HEK293 (cell line): ENCODE measurements around the gene SECTM1.

Source experiments
- CTCF ChIA-PET: fragments of 350-600 bp; formaldehyde crosslinking; extraction: SDS; loops from one replicate; lab custom pipeline; 2021; ENCODE audit warnings: antibody characterized with exemption; lab: Yijun Ruan, JAX
- POLR2A ChIA-PET: fragments of 300-600 bp; formaldehyde crosslinking; extraction: SDS; loops from one replicate; lab custom pipeline; 2020; ENCODE audit warnings: antibody characterized with exemption, inconsistent platforms; lab: Yijun Ruan, JAX
- H3K27ac ChIP-seq: fragments of 200-500 bp; sonication (Bioruptor generic); 2 replicates; pipeline ENCODE4 v1.5.1; 2014; ENCODE audit warnings: low read depth, low read length, control low read depth, inconsistent platforms; ENCODE audit errors: extremely low read depth
- H3K36me3 ChIP-seq, 2 experiments: fragments of 200-500 bp in 1 of 2; sonication (Bioruptor generic) in 1 of 2; 1 replicate in 1 of 2; 2 replicates in 1 of 2; pipeline ENCODE4 v1.5.1; 2014 to 2017; ENCODE audit warnings: inconsistent platforms in 2 of 2, low read length in 2 of 2; ENCODE audit not compliant: control insufficient read depth in 2 of 2, insufficient read depth in 1 of 2
- H3K4me1 ChIP-seq: fragments of 200-500 bp; sonication (Bioruptor generic); 2 replicates; pipeline ENCODE4 v1.5.1; 2014; ENCODE audit warnings: mild to moderate bottlenecking, low read length, inconsistent platforms; ENCODE audit not compliant: control insufficient read depth, insufficient read depth
- H3K4me3 ChIP-seq: 2 replicates; pipeline ENCODE4 v1.5.1; 2011; ENCODE audit warnings: low read depth, mild to moderate bottlenecking, control low read depth, low read length, moderate library complexity
- H3K9me3 ChIP-seq: fragments of 200-500 bp; sonication (Bioruptor generic); 2 replicates; pipeline ENCODE4 v1.5.1; 2014; ENCODE audit warnings: low read depth, low read length, inconsistent platforms; ENCODE audit not compliant: control insufficient read depth, insufficient read depth
- GFI1B ChIP-seq: fragments of 450-650 bp; formaldehyde crosslinking; IDR thresholded peaks from 2 replicates; pipeline ENCODE4 v1.5.1; 2016; ENCODE audit warnings: missing biosample characterization, missing genetic modification characterization
- KLF1 ChIP-seq: fragments of 450-650 bp; formaldehyde crosslinking; IDR thresholded peaks from 2 replicates; pipeline ENCODE4 v1.5.1; 2016; ENCODE audit warnings: missing biosample characterization, missing genetic modification characterization
- KLF16 ChIP-seq: fragments of 450-650 bp; formaldehyde crosslinking; IDR thresholded peaks from 2 replicates; pipeline ENCODE4 v1.5.1; 2017; ENCODE audit warnings: missing biosample characterization, missing genetic modification characterization
- PRDM2 ChIP-seq: fragments of 450-650 bp; formaldehyde crosslinking; IDR thresholded peaks from 2 replicates; pipeline ENCODE4 v1.5.1; 2016; ENCODE audit warnings: missing biosample characterization, missing genetic modification characterization, borderline replicate concordance
- SALL2 ChIP-seq: fragments of 450-650 bp; formaldehyde crosslinking; IDR thresholded peaks from 2 replicates; pipeline ENCODE4 v1.5.0; 2017; ENCODE audit warnings: missing biosample characterization, mild to moderate bottlenecking, missing genetic modification characterization, borderline replicate concordance
- SP2 ChIP-seq: fragments of 450-650 bp; formaldehyde crosslinking; IDR thresholded peaks from 2 replicates; pipeline ENCODE4 v1.5.1; 2016; ENCODE audit warnings: missing biosample characterization, missing genetic modification characterization
- SP3 ChIP-seq: fragments of 450-650 bp; formaldehyde crosslinking; IDR thresholded peaks from 2 replicates; pipeline ENCODE4 v1.5.1; 2016; ENCODE audit warnings: missing biosample characterization, missing genetic modification characterization
- ZBTB20 ChIP-seq: fragments of 450-650 bp; formaldehyde crosslinking; IDR thresholded peaks from 2 replicates; pipeline ENCODE4 v1.5.1; 2016; ENCODE audit warnings: missing biosample characterization, missing genetic modification characterization
- ZNF148 ChIP-seq: fragments of 450-650 bp; formaldehyde crosslinking; IDR thresholded peaks from 2 replicates; pipeline ENCODE4 v1.5.0; 2017; ENCODE audit warnings: missing biosample characterization, missing genetic modification characterization, borderline replicate concordance
- ZNF157 ChIP-seq: fragments of 450-650 bp; formaldehyde crosslinking; IDR thresholded peaks from 2 replicates; pipeline ENCODE4 v1.5.1; 2016; ENCODE audit warnings: missing biosample characterization, missing genetic modification characterization
- ZNF248 ChIP-seq: fragments of 450-650 bp; formaldehyde crosslinking; IDR thresholded peaks from 2 replicates; pipeline ENCODE4 v1.5.1; 2017; ENCODE audit warnings: missing biosample characterization, missing genetic modification characterization
- ZNF302 ChIP-seq: fragments of 450-650 bp; formaldehyde crosslinking; IDR thresholded peaks from 2 replicates; pipeline ENCODE4 v1.5.1; 2016; ENCODE audit warnings: missing biosample characterization, missing genetic modification characterization, low read depth
- ZNF518A ChIP-seq: fragments of 450-650 bp; formaldehyde crosslinking; conservative IDR thresholded peaks from 2 replicates; pipeline ENCODE4 v1.5.1; 2016; ENCODE audit warnings: low read depth, missing biosample characterization, missing genetic modification characterization
- ZNF558 ChIP-seq: fragments of 450-650 bp; formaldehyde crosslinking; IDR thresholded peaks from 2 replicates; pipeline ENCODE4 v1.5.1; 2016; ENCODE audit warnings: missing biosample characterization, missing genetic modification characterization
- ZNF561 ChIP-seq: fragments of 450-650 bp; IDR thresholded peaks from 2 replicates; pipeline ENCODE4 v1.5.1; 2018; ENCODE audit warnings: missing biosample characterization, missing genetic modification characterization, borderline replicate concordance
- ZNF670 ChIP-seq: fragments of 450-650 bp; formaldehyde crosslinking; IDR thresholded peaks from 2 replicates; pipeline ENCODE4 v1.5.1; 2016; ENCODE audit warnings: missing biosample characterization, missing genetic modification characterization, low read depth
- ZNF701 ChIP-seq: fragments of 450-650 bp; formaldehyde crosslinking; IDR thresholded peaks from 2 replicates; pipeline ENCODE4 v1.5.1; 2016; ENCODE audit warnings: missing biosample characterization, missing genetic modification characterization
- ZNF785 ChIP-seq: fragments of 450-650 bp; formaldehyde crosslinking; IDR thresholded peaks from 2 replicates; pipeline ENCODE4 v1.5.1; 2016; ENCODE audit warnings: missing biosample characterization, missing genetic modification characterization
- TF ChIP-seq, protein P1 (sequence below): fragments of 450-650 bp; formaldehyde crosslinking; IDR thresholded peaks from 2 replicates; pipeline ENCODE4 v1.5.1; 2016; ENCODE audit warnings: missing biosample characterization, missing genetic modification characterization, borderline replicate concordance

The SECTM1 gene

GRCh38 chr17:82330322-82331239, 3.0 kb downstream of the SECTM1 start:
- H3K36me3 ChIP-seq: no peaks in the 10 kb centered on the region
- ChIA-PET CTCF (interaction anchor here (0.6 to 2.2 kb wide), 6 partner anchors 9 to 164 kb away, joined by 3 to 13 read pairs (median 4); no protein-coding TSS in a partner anchor), POLR2A (interaction anchor here (0.8 to 1.4 kb wide), 3 partner anchors 9 to 47 kb away, joined by 3 to 12 read pairs (median 3); no protein-coding TSS in a partner anchor)
- H3K9me3 ChIP-seq: no peaks in the 10 kb centered on the region
- peak overlapping the region; percentile 19; the same call in 1 of the 2 replicates for H3K27ac ChIP-seq
- peaks cover 21% of the 10 kb centered on the region for H3K4me1 ChIP-seq
- no peak overlapping the region for H3K4me3 ChIP-seq
- no peak for TF ChIP-seq ZNF148 (tag by site-specific recombination)
- no peak for TF ChIP-seq ZNF558
- TF ChIP-seq ZNF518A (tag by site-specific recombination): no peak
- 0 out of 2 replicates have a peak, but pooled peaks have one; percentile 22 for TF ChIP-seq KLF16 (tag by site-specific recombination)
- TF ChIP-seq ZNF701: no peak
- no peak for TF ChIP-seq SP2
- no peak for TF ChIP-seq SALL2 (tag by site-specific recombination)
- TF ChIP-seq PRDM2 (tag by site-specific recombination): no peak
- TF ChIP-seq SP3: no peak
- peak; percentile 68; the same call in 1 of the 2 replicates for TF ChIP-seq ZNF561 (tag by site-specific recombination)
- TF ChIP-seq ZNF302: no peak
- TF ChIP-seq ZNF785: no peak
- no peak for TF ChIP-seq ZNF670 (tag by site-specific recombination)
- no peak for TF ChIP-seq ZNF248 (tag by site-specific recombination)
- TF ChIP-seq ZNF157 (tag by site-specific recombination): no peak
- TF ChIP-seq, protein P1, sequence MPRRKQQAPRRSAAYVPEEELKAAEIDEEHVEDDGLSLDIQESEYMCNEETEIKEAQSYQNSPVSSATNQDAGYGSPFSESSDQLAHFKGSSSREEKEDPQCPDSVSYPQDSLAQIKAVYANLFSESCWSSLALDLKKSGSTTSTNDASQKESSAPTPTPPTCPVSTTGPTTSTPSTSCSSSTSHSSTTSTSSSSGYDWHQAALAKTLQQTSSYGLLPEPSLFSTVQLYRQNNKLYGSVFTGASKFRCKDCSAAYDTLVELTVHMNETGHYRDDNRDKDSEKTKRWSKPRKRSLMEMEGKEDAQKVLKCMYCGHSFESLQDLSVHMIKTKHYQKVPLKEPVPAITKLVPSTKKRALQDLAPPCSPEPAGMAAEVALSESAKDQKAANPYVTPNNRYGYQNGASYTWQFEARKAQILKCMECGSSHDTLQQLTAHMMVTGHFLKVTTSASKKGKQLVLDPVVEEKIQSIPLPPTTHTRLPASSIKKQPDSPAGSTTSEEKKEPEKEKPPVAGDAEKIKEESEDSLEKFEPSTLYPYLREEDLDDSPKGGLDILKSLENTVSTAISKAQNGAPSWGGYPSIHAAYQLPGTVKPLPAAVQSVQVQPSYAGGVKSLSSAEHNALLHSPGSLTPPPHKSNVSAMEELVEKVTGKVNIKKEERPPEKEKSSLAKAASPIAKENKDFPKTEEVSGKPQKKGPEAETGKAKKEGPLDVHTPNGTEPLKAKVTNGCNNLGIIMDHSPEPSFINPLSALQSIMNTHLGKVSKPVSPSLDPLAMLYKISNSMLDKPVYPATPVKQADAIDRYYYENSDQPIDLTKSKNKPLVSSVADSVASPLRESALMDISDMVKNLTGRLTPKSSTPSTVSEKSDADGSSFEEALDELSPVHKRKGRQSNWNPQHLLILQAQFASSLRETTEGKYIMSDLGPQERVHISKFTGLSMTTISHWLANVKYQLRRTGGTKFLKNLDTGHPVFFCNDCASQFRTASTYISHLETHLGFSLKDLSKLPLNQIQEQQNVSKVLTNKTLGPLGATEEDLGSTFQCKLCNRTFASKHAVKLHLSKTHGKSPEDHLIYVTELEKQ: no peak
- 0 out of 2 replicates have a peak, but pooled peaks have one; percentile 19 for TF ChIP-seq ZBTB20 (tag by site-specific recombination)
- peak; percentile 67 for TF ChIP-seq KLF1 (tag by site-specific recombination)
- TF ChIP-seq GFI1B (tag by site-specific recombination): no peak
